HG02623 (cell line): ENCODE measurements around the gene CREB3L4.
A peak's percentile ranks its signal among the peaks of the same experiment; 100 is the strongest.

ENCODE experiments used
- ATAC-seq: cut with Tn5 transposase; IDR thresholded peaks from one replicate; pipeline ENCODE4 v1.9.1; 2021; ENCODE audit warnings: moderate library complexity; ENCODE audit not compliant: unreplicated experiment

CREB3L4 gene, protein sequence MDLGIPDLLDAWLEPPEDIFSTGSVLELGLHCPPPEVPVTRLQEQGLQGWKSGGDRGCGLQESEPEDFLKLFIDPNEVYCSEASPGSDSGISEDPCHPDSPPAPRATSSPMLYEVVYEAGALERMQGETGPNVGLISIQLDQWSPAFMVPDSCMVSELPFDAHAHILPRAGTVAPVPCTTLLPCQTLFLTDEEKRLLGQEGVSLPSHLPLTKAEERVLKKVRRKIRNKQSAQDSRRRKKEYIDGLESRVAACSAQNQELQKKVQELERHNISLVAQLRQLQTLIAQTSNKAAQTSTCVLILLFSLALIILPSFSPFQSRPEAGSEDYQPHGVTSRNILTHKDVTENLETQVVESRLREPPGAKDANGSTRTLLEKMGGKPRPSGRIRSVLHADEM

GRCh38 chr1:153967107-153967999 lies at the start of gene CREB3L4:
TSS of gene CREB3L4 (plus strand) at chr1:153967902. CDS start at chr1:153968526, 624 bp downstream.
- ATAC-seq, result peak; percentile 59

DNA sequence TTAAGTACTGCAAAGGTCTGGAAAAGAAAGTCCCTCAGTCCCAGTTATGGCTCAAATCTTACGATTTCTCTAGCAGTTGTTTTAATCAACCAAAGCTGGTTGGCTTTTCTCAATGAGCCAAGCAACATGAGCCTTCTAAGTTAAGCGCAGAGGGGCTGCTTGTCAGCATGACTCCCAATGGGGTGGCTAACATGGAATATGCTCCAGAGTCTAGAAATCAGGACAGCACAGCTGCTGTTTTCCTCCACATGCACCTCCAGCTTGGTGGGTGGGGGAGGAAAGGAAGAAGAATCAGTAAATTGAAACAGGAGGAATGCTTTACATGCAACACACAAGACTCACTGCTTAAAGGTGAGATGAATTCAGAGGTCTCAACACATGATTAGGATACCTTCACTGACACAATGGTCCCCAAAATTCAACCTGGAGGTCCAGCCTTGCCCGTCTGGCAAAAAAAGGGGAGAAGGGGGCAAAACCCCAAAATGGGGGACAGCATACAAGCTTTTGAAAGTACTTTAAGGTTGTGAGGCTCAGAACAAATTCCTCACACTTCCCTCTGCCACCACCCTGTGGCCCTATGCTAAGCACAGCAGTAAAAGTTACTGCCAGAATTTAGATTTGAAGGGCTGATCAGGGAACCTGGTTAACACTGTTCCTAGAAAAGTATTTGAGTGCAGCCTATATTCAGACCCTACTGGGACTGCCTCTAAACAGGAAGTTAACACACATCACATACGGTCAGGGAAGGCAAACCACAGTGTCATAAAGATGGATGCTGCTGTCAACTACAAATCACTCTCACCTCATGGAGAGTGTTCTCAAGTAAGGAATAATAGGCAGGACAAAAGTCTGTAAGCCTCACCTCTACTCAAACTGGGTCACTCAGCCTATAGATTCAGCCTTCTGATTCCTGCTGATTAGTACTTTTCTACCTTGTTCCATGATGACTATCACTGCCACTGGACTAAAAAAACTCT lies 47.5 kb upstream of the CREB3L4 start:
- ATAC-seq, result no peak

GRCh38 chr1:153921080-153921802 lies 46.5 kb upstream of the CREB3L4 start:
- ATAC-seq, result no peak

DNA sequence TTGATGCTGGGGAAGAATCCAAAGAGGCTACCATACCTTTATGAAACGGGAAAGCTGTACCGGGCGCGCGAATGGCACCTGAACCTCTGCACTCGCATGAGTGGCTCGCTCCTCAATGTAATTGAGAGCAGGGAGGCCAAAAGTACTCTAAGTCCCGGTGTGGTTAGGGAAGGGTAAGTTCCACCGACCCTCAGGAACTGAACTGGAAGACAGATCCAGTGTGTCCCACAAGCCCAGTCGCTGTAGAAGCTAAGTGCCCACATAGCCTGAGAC lies 46.0 kb upstream of the CREB3L4 start:
- no peak for ATAC-seq

GRCh38 chr1:153922076-153922971 lies 45.4 kb upstream of the CREB3L4 start:
- peak; percentile 27 for ATAC-seq

- ATAC-seq, result peak; percentile 89
Measured at GRCh38 chr1:153922972-153923925, 44.5 kb upstream of the CREB3L4 start, which contains the start of gene GATAD2B. TSS of gene GATAD2B (minus strand) at chr1:153922972. CDS start at chr1:153828347, 94,625 bp downstream.

DNA sequence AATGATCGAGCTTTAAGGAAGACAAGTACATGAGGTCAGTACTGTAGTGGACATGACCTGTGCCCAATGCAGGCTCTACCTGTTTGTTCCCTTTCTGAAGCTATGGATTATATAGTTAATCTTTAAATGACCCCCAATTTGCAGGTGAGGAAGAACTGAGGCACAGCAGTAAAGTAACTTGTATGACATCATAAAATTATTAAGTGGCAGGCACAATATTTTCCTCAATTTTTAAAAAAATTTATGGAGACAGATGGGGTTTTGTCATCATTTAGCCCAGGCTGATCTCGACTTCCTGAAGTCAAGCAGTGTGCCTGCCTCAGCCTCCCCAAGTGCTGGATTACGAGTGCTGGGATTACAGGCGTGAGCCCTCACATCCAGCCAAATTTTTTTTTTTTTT lies 41.3 kb upstream of the CREB3L4 start:
- no peak for ATAC-seq

GRCh38 chr1:153928245-153928644 lies 39.5 kb upstream of the CREB3L4 start:
- no peak for ATAC-seq

- no peak for ATAC-seq
Measured at GRCh38 chr1:153928791-153929341, 38.8 kb upstream of the CREB3L4 start.

GRCh38 chr1:153929426-153929825 lies 38.3 kb upstream of the CREB3L4 start:
- no peak for ATAC-seq

DNA sequence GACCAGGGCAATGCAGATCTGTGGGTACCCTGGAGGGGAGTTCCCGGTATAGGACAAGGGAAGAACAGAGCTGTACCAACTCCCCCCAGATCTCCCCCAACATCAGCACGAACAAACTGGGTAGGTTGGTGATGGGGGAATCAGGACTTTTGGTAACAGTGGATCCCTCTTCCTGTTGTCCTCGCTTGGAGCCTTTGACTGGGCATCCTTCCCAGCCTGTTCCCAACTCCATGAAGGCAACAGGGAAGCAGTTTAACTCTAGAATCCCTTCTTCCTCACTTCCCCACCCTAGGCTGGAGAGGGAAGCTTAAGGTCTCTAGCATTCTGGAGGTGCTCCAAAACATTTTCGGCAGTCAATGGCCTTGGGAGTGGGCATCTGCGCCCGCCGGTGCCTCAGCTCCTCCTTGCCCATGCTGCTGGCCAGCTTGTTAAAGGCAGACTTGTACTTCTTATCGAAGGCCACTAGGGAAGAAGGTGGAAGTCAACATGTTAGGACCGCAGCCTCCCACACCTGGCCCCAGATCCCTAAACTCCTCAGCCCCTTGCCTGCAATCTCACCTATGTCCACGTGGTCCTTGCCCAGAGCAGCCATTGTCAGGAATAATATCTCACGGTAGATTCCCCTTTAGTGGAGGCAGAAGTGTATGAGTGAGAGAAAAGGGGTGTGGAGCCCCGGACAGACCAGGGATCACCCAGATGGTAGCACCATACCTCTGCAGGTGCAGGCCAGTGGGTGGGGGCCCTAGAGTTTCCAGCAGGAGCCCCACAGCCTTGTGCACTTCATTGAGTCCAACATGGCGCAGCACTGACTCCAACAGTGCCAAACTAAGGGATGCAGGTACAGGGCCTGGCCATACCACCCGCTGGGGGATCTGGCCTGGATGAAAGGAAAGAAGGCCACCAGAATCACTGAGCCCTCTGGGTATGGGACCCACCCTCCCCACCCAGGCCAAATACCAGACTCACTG lies 37.4 kb upstream of the CREB3L4 start:
- ATAC-seq, result no peak

GRCh38 chr1:153932156-153933131 lies 35.3 kb upstream of the CREB3L4 start:
- ATAC-seq, result no peak

DNA sequence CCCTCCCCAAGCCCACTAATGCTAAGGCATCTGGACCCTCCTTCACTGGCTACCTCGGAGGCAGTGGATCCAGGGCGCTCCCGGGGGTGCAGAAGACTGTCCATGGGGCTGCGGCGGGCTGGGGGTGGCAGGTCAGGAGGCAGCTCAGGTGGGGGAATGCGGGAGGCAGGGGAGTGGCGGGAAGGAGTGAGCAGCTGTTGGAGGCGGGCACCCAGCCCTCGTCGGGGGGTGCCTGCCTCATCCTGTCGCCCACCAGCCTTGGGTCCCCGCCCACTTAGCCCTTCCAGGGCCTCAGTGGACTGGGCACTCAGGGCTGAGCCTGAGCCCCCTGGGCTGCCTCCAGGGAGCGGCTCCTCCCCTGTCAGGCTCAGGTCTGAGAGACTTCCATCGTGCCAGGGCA lies 34.3 kb upstream of the CREB3L4 start:
- no peak for ATAC-seq

GRCh38 chr1:153933955-153934354 lies 33.7 kb upstream of the CREB3L4 start:
- ATAC-seq, result no peak

- ATAC-seq, result no peak
Measured at GRCh38 chr1:153934746-153935145, 33.0 kb upstream of the CREB3L4 start.
